Measurements from ENCODE around the gene CDON.

The CDON gene

DNA sequence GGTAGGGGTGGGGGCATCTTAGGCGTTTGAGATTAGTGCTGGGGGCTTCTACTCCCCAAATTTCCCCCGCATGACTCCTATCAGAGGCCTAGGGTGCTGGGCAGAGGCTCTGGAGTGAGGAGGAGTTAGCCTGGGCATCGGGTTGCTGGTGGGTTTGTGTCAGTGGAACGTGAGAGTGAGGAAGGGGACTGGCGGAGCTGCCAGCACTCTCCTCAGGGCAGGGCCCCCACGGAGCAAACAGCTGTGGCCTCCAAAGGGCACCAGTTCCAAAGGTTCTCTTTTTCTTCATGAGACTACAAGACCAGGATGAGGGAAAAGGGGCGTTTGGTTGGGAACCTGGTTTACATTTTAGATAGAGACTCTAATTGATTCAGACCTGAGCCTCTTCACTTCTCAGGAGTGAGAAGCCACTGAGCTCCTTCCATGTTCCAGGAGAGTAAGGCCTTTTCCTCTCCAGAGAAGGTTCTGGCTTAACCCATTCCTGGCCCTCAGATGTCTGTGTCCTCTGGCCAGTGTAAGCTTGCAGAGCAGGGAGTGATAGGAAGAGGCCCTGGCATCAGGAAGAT lies 35.6 kb upstream of the CDON start:
- H3K4me3 ChIP-seq (ENCODE audit: low read depth, low read length): no peak overlapping the region
- TF ChIP-seq, protein P1, sequence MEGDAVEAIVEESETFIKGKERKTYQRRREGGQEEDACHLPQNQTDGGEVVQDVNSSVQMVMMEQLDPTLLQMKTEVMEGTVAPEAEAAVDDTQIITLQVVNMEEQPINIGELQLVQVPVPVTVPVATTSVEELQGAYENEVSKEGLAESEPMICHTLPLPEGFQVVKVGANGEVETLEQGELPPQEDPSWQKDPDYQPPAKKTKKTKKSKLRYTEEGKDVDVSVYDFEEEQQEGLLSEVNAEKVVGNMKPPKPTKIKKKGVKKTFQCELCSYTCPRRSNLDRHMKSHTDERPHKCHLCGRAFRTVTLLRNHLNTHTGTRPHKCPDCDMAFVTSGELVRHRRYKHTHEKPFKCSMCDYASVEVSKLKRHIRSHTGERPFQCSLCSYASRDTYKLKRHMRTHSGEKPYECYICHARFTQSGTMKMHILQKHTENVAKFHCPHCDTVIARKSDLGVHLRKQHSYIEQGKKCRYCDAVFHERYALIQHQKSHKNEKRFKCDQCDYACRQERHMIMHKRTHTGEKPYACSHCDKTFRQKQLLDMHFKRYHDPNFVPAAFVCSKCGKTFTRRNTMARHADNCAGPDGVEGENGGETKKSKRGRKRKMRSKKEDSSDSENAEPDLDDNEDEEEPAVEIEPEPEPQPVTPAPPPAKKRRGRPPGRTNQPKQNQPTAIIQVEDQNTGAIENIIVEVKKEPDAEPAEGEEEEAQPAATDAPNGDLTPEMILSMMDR (IDR thresholded peaks at IDR 0.05; ENCODE audit: low read depth, low read length): no peak

DNA sequence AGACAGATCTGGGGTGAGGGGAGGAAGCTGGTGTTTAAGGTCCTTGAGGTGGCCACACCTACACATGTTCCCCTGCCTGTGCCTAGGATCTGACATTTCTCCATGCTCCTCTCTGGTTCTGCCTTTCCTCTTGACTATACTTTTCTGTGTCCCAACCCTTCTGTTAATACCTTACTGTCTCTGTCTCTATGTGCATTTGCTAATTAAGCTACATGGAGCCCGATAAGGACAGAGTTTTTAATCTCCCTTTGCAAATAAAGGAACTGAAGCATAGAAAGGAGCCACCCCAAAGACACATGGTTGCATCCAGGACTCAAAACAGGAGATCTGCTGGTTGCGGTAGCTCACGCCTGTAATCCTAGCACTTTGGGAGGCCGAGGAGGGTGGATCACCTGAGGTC lies 33.1 kb upstream of the CDON start:
- H3K4me3 ChIP-seq (ENCODE audit: low read depth, low read length): no peak overlapping the region
- TF ChIP-seq, protein P1 (IDR thresholded peaks at IDR 0.05; ENCODE audit: low read depth, low read length): no peak

DNA sequence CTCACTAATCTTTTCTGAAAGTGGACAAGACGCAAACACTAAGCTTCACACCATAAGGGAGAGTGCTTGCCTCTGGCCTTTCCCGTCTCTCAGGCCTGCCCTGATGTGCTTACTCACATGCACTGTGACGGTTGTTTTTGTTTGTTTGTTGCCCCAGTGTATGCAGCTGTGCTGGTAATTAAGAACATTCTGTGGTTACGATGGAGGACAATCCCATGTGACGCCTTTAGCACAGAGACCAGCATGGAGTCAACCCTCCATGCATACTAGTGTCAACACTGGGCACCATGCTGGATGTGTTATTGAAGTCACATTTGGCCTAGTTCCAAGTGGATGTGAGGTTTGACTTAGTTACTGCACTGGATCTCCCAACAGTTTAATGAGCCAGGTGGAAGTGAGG lies 27.8 kb upstream of the CDON start:
- TF ChIP-seq, protein P1 (IDR thresholded peaks at IDR 0.05; ENCODE audit: low read depth, low read length): no peak
- no peak overlapping the region for H3K4me3 ChIP-seq (ENCODE audit: low read depth, low read length)

DNA sequence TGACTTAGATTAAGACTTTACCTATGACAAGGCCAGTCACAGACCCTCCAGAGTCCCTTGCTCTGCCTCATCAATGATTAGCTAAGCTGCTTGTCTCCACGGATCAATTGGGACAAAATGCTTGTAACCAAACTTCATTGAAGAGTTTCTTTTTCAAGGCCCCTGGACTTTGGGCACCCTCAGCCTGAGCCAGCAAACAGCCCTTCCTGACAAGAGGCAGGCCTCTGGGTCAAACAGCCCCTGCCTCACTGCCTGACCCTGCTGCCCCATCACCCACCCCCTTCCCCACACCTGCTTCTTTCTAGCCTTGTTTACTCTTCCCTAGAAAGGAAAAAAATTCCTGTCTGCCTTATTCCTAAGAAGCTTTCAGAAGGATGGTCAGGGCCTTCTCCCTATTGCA lies 26.3 kb upstream of the CDON start:
- TF ChIP-seq, protein P1 (IDR thresholded peaks at IDR 0.05; ENCODE audit: low read depth, low read length): no peak
- H3K4me3 ChIP-seq (ENCODE audit: low read depth, low read length): no peak overlapping the region

DNA sequence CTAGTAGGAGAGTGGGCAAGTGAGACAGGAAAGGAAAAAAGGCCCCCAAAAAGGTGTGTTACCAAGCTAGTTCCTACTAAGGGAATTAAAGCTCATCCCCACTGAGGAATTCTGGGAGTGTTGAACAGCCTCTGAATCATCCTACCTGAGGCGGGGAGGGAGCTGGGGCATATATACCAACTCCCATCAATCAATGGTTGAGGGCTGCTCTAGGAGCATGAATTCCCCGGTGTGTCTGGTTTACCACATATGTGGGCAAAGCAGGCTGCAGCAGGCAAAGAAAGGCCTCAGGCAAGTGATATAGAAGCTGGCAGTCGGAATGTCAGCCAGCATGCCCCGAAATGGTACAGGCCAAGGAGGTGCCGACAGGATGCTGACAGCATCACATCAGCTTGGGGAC lies 23.6 kb upstream of the CDON start:
- no peak overlapping the region for H3K4me3 ChIP-seq (ENCODE audit: low read depth, low read length)
- TF ChIP-seq, protein P1 (IDR thresholded peaks at IDR 0.05; ENCODE audit: low read depth, low read length): no peak

DNA sequence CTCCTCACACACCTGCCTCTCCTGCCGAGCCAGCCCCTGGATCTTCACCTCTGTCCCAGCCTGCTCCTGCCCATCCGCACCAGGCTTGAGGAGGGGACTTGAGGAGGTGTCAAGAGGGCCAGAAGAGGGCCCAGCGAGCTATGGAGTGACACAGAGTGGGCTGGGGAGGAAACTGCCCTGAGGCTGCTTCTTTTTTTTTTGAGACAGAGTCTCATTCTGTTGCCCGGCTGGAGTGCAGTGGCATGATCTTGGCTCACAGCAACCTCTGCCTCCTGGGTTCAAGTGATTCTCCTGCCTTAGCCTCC lies 21.9 kb upstream of the CDON start:
- no peak overlapping the region for H3K4me3 ChIP-seq (ENCODE audit: low read depth, low read length)
- TF ChIP-seq, protein P1 (IDR thresholded peaks at IDR 0.05; ENCODE audit: low read depth, low read length): no peak

DNA sequence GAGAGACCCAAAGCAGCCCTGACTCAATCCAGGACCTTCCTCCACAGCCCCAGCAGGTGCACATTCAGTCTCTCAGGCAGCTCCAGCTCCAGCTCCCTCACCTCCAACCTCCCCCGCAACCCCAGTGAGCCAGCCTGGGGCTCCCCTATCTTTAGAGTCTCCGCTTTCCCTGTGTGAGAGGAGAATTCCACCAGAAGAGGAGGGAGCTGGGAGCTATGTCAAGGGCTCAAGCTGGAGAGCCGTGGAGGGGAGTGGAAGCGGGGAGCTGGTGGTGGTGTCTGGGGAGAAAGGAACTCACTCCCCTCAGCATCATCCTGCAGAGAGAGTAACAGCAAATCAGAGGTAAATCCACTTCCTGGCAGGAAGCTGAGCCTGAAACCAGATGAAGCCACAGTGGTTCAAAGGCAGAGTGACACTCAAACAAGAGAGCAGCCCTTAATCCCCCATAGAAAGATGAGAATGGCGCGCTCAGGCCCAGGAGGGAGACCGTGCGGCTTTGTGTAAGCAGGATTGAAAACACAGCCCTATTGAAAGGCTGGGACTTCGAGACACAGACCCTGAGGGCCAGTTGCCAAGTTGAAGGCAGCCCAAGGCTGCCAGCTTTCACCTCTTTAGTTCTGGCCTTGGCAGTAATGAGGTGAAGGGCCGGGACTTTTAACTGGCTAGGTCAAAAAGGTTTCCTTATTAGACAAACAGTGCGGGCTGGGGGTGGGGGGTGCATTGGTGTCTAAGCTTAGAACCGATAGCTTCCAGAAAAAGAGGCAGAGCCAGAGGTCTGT lies 21.4 kb upstream of the CDON start:
- TF ChIP-seq, protein P1 (IDR thresholded peaks at IDR 0.05; ENCODE audit: low read depth, low read length): no peak
- no peak overlapping the region for H3K4me3 ChIP-seq (ENCODE audit: low read depth, low read length)
